Effector memory CD8-positive, alpha-beta T cell (primary cell): ENCODE measurements around the gene HSD17B12.
"Not testable (repeated sequence)": the region's sequence is repeated elsewhere in the genome, so short reads cannot be mapped to it uniquely, and the experiment has no call there.

Source experiments
- ATAC-seq: fragments of 150-1000 bp; cut with Tn5 transposase; replicated peaks from 2 replicates; pipeline ENCODE4 v1.10.0; 2021; ENCODE audit warnings: mild to moderate bottlenecking, moderate library complexity
- DNase-seq, 3 experiments: peaks; one replicate each; pipeline ENCODE4 v3.0.0; 2021
- H3K27ac Mint-ChIP-seq, 2 donors: one replicate each; pipeline ENCODE4 v1.8.0; 2022; ENCODE audit warnings: mild to moderate bottlenecking in 2 of 2, mixed read lengths in 2 of 2, moderate library complexity in 2 of 2
- H3K27me3 Mint-ChIP-seq, 2 donors: one replicate each; pipeline ENCODE4 v1.8.0; 2022; ENCODE audit warnings: mixed read lengths in 2 of 2
- H3K36me3 Mint-ChIP-seq: one replicate; pipeline ENCODE4 v1.8.0; 2022; ENCODE audit warnings: mild to moderate bottlenecking, moderate library complexity, mixed read lengths; ENCODE audit not compliant: insufficient read depth
- H3K4me1 Mint-ChIP-seq, 2 donors: one replicate each; pipeline ENCODE4 v1.8.0; 2022; ENCODE audit warnings: low read depth in 2 of 2, mixed read lengths in 2 of 2
- H3K4me3 Mint-ChIP-seq, 2 donors: one replicate each; pipeline ENCODE4 v1.8.0; 2022; ENCODE audit warnings: mild to moderate bottlenecking in 2 of 2, mixed read lengths in 2 of 2, moderate library complexity in 2 of 2
- H3K9me3 Mint-ChIP-seq, 2 donors: one replicate each; pipeline ENCODE4 v1.8.0; 2022; ENCODE audit warnings: mixed read lengths in 2 of 2

The HSD17B12 gene

DNA sequence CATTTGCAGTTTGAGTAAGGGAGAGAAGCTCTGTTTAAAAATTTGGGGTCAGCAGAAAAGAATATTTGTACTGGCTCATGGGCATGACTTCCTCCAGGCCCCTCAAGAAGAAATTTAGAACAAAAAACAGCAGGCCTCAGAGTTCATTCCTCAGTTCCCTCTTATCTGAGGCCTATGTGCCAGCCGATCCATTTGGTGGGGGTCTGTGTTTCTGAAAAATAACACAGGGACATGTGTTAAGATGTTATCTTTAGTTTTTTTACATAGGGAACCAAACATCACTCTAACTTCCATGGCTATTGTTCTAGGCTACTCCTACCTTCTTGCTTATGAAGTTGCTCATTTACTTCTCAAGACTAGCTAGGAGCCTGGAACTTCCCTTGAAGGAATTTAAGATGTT lies 16.2 kb upstream of the HSD17B12 start:
- H3K9me3 Mint-ChIP-seq: no peaks in the 10 kb centered on the region
- H3K27ac Mint-ChIP-seq: no peak overlapping the region

DNA sequence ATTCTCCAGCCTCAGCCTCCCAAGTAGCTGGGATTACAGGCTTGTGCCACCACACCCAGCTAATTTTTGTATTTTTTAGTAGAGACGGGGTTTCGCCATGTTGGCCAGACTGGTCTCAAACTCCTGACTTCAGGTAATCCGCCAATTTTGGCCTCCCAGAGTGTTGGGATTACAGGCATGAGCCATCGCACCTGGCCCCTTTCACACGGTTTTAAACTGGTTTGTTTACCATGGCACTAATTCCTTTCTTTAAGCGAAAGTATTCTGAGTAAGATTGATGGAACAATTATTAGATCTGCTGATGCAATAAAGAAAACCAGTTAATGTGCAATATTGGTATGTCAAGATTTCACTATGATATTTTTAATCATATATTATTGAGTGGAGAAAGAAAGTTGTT lies 9.3 kb upstream of the HSD17B12 start:
- H3K36me3 Mint-ChIP-seq: not testable (repeated sequence)

More for the DNA sequence above, 16.2 kb upstream of the HSD17B12 start:
- Mint-ChIP-seq H3K4me3 (no peak overlapping the region), H3K27me3 (peaks cover 18 to 48% of the 10 kb centered on the region in 2 donors), H3K36me3 (no peaks in the 10 kb centered on the region), H3K4me1 (no peaks in the 10 kb centered on the region)
- ATAC-seq: no peak
- DNase-seq: no peak

GRCh38 chr11:43674560-43674959 lies 6.0 kb upstream of the HSD17B12 start:
- Mint-ChIP-seq H3K36me3 (no peaks in the 10 kb centered on the region), H3K27ac (no peak overlapping the region), H3K9me3 (no peaks in the 10 kb centered on the region), H3K27me3 (peaks cover 17 to 18% of the 10 kb centered on the region in 2 donors), H3K4me3 (no peak overlapping the region), H3K4me1 (no peaks in the 10 kb centered on the region)
- DNase-seq (no peak), ATAC-seq (no peak)

More for the DNA sequence above, 9.3 kb upstream of the HSD17B12 start:
- not testable (repeated sequence) for H3K9me3 Mint-ChIP-seq, DNase-seq, ATAC-seq, H3K4me3 Mint-ChIP-seq, H3K4me1 Mint-ChIP-seq, H3K27ac Mint-ChIP-seq
- peaks cover 26 to 37% of the 10 kb centered on the region in 2 donors for H3K27me3 Mint-ChIP-seq

- Mint-ChIP-seq H3K27me3 (peaks cover 11 to 12% of the 10 kb centered on the region in 2 donors), H3K9me3 (no peaks in the 10 kb centered on the region), H3K4me1 (peaks cover 13 to 14% of the 10 kb centered on the region in 2 donors), H3K27ac (no peak overlapping the region), H3K36me3 (peaks cover 9% of the 10 kb centered on the region), H3K4me3 (no peak overlapping the region)
- ATAC-seq (no peak), DNase-seq (no peak)
These were observed 3.6 kb upstream of the HSD17B12 start for GRCh38 chr11:43676933-43677332.

DNA sequence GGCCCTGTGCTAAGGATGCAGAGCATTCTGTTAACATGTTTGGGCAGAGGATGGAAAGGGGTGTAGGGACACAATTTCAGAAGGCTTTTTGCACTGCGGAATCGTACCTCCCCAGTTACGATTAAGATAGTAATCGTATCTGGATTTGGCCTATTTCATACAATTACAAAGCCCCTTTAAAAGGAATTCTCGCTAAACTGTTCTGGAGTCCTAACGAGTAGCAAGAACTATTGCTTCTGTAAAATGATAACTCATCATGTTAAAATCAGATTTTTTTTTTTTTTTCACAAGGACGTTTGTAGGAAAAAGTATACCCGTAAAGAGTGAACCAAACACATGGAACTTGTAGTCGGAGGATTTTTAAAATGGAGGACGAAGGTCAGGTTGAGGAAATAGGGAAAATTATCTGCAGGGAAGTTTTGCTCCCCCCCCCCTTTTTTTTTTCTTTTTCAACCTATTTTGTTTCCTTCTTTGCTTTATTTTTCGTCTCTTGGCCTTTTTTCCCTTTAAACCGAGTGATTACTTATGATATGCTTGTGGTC lies 934 bp downstream of the HSD17B12 start:
- Mint-ChIP-seq H3K27ac (peak overlapping the region; percentile 95 to 99), H3K4me3 (peak overlapping the region; percentile 87 to 89), H3K36me3 (peaks cover 16% of the 10 kb centered on the region), H3K9me3 (no peaks in the 10 kb centered on the region), H3K4me1 (peaks cover 15 to 26% of the 10 kb centered on the region in 2 donors), H3K27me3 (no peaks in the 10 kb centered on the region)
- DNase-seq: no peak
- ATAC-seq: no peak

GRCh38 chr11:43682081-43682480 lies 1.5 kb downstream of the HSD17B12 start:
- Mint-ChIP-seq H3K27ac (peak overlapping the region; percentile 95 to 99), H3K36me3 (peaks cover 16% of the 10 kb centered on the region), H3K4me1 (peaks cover 17 to 28% of the 10 kb centered on the region in 2 donors), H3K4me3 (peak overlapping the region; percentile 87 to 89)
- not testable (repeated sequence) for H3K27me3 Mint-ChIP-seq, ATAC-seq, DNase-seq, H3K9me3 Mint-ChIP-seq

DNA sequence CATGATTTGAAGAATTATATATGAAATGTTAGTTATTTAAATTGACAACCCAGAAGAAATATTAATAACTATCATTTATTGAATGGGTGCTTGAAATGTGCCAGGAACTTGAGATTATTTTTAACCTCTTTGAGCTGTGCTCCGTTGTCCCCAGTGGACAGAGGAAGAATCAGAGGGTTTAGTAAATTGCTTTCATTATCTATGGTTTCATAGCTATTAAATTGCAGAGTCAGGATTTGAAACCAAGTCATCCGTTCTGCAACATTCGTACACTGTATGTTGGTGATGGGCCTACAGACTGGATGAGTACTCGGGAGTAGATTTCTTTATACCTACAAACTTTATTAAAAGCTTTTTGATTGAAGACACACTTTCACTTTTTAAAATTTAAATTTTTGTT lies 4.9 kb downstream of the HSD17B12 start:
- no peak for DNase-seq
- Mint-ChIP-seq H3K9me3 (no peaks in the 10 kb centered on the region), H3K4me3 (no peak overlapping the region), H3K27ac (no peak overlapping the region), H3K27me3 (no peaks in the 10 kb centered on the region), H3K4me1 (peaks cover 21 to 27% of the 10 kb centered on the region in 2 donors), H3K36me3 (peaks cover 12% of the 10 kb centered on the region)
- ATAC-seq: no peak

DNA sequence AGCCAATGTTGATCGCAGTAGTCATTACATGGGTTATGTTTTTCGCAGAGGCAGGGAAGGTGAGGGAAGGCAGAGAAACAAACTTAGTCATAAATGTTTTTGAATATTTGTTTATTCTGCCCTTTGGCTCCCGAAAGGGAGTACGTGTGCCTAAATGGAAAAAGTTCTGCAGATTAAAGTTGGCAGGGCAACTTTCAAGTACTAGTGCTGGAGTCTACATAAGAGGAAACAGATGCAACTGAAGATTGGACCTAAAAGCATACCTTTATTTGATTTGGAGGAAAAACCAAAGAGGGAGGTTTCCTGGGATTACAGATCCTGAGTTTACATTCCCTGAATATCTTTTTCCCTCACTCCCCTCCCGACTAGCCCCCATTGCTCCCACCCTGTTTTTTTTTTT lies 5.7 kb downstream of the HSD17B12 start:
- peaks cover 16 to 25% of the 10 kb centered on the region in 2 donors for H3K4me1 Mint-ChIP-seq
- no peak for DNase-seq
- no peak overlapping the region for H3K4me3 Mint-ChIP-seq
- H3K9me3 Mint-ChIP-seq: no peaks in the 10 kb centered on the region
- peaks cover 8% of the 10 kb centered on the region for H3K36me3 Mint-ChIP-seq
- no peak overlapping the region for H3K27ac Mint-ChIP-seq
- H3K27me3 Mint-ChIP-seq: no peaks in the 10 kb centered on the region
- no peak for ATAC-seq

- Mint-ChIP-seq H3K9me3 (no peaks in the 10 kb centered on the region), H3K27me3 (no peaks in the 10 kb centered on the region), H3K36me3 (peaks cover 8% of the 10 kb centered on the region), H3K27ac (no peak overlapping the region), H3K4me1 (peaks cover 10 to 24% of the 10 kb centered on the region in 2 donors), H3K4me3 (no peak overlapping the region)
- ATAC-seq: no peak
- no peak for DNase-seq
These were observed 6.7 kb downstream of the HSD17B12 start for GRCh38 chr11:43687120-43687791.

GRCh38 chr11:43688394-43688793 lies 7.9 kb downstream of the HSD17B12 start:
- H3K4me3 Mint-ChIP-seq: no peak overlapping the region
- H3K36me3 Mint-ChIP-seq: no peaks in the 10 kb centered on the region

DNA sequence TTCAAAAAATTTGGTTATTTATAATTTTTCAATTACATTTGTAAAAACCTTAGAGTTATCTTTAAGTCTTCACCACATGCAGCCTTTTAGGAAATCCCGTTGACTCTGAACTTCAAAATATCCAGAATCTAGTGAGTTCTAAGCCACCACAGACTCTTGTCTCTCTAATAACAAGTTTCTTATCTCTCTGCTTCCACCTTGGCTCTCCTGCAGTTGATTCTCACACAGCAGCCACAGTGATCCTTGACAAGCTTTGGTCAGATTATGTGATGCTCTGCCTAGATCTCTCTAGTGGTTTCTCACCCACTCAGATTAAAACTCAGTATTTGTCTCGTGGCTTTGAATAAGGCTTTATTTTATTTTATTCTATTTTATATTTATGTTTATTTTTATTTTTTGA lies 8.6 kb downstream of the HSD17B12 start:
- H3K36me3 Mint-ChIP-seq: no peaks in the 10 kb centered on the region
- peaks cover 13 to 28% of the 10 kb centered on the region in 2 donors for H3K4me1 Mint-ChIP-seq
- ATAC-seq: no peak
- H3K4me3 Mint-ChIP-seq: no peak overlapping the region
- H3K27me3 Mint-ChIP-seq: no peaks in the 10 kb centered on the region
- no peaks in the 10 kb centered on the region for H3K9me3 Mint-ChIP-seq
- DNase-seq: no peak
- no peak overlapping the region for H3K27ac Mint-ChIP-seq

More at GRCh38 chr11:43688394-43688793, 7.9 kb downstream of the HSD17B12 start:
- Mint-ChIP-seq H3K27me3 (no peaks in the 10 kb centered on the region), H3K27ac (no peak overlapping the region), H3K4me1 (peaks cover 13 to 30% of the 10 kb centered on the region in 2 donors), H3K9me3 (no peaks in the 10 kb centered on the region)
- ATAC-seq (no peak), DNase-seq (no peak)

- ATAC-seq (no peak), DNase-seq (no peak)
- H3K27me3 Mint-ChIP-seq: no peaks in the 10 kb centered on the region
- H3K9me3 Mint-ChIP-seq: no peaks in the 10 kb centered on the region
- peaks cover 13 to 24% of the 10 kb centered on the region in 2 donors for H3K4me1 Mint-ChIP-seq
- H3K36me3 Mint-ChIP-seq: no peaks in the 10 kb centered on the region
- H3K4me3 Mint-ChIP-seq: no peak overlapping the region
- H3K27ac Mint-ChIP-seq: no peak overlapping the region
These were observed 10.6 kb downstream of the HSD17B12 start for GRCh38 chr11:43690929-43691725.

GRCh38 chr11:43691806-43692205 lies 11.3 kb downstream of the HSD17B12 start:
- no peak for DNase-seq
- Mint-ChIP-seq H3K4me1 (peaks cover 17 to 18% of the 10 kb centered on the region in 2 donors), H3K27me3 (no peaks in the 10 kb centered on the region), H3K4me3 (no peak overlapping the region), H3K27ac (no peak overlapping the region), H3K9me3 (no peaks in the 10 kb centered on the region), H3K36me3 (no peaks in the 10 kb centered on the region)
- no peak for ATAC-seq
